Measurements from ENCODE around the gene ENPP5.

The ENPP5 gene, protein sequence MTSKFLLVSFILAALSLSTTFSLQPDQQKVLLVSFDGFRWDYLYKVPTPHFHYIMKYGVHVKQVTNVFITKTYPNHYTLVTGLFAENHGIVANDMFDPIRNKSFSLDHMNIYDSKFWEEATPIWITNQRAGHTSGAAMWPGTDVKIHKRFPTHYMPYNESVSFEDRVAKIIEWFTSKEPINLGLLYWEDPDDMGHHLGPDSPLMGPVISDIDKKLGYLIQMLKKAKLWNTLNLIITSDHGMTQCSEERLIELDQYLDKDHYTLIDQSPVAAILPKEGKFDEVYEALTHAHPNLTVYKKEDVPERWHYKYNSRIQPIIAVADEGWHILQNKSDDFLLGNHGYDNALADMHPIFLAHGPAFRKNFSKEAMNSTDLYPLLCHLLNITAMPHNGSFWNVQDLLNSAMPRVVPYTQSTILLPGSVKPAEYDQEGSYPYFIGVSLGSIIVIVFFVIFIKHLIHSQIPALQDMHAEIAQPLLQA

DNA sequence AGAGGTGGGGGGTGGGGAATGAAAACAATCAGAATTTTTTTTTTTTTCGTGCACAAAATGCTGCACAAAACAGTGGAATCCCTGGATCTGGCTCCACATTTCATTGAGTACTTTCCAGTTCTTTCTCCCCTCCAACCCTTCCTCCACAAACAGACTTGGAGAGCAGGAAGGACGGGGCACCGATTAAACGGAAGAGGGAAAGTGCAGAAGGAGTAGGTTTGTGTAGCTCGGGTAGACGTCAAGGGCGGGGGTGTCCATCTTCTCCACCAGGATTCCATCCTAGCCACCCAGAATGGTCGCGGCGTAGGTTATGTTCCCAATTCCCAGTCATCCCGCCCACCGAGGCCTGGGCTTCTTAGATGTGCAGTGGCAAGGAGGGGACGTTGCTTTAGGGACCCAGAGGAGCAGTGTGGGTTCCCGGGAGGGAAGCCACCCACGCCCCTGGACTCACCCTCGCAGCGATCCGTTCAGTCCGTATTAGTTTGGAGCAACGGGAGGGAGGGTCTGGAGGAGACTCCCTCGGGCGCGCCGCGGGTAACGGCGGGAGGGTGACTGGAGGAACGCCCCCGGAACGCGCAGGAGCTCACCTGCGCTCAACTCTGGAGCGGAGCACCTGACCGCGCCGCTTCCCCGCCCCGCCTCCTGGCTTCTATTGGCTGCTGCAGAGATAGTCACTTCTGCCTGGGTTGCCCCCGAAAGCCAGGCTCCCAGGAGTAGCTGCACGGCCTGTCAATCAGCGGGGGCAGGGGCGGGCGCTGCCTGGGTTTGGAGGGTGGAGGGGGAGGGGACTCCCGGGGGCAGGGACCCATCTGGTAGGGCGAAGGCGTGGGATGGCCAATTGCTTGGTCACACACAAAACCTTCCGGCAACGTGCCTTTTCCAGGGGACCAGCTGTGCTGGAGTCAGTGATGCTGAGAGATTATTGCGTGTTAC lies at the start of gene ENPP5:
TSS of gene ENPP5 (minus strand) at position 624 of the 933 bp plus-strand sequence. CDS start 2,718 bp downstream, outside the sequence.
- peak; percentile 30 to 54 for DNase-seq (ENCODE audit: low read depth in 2 of 2)

DNA sequence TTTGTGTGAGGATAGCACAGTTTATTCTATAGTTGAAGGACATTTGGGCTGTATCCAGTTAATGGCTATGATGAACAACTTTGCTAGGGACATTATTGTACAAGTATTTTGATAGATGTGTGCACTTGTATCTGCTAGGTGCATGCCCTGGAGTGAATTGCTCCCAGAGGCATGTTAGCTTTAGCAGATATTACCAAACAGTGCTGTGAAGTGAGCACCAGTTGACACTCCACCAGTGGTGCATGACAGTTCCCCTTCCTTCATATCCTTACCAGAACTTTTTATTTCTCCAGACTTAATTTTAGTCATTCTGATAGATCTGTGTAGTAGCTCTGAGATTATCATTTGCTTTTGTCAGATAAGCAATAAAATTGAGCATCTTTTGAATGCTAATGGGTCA lies 48.9 kb upstream of the ENPP5 start:
- DNase-seq (ENCODE audit: low read depth in 2 of 2), result no peak

DNA sequence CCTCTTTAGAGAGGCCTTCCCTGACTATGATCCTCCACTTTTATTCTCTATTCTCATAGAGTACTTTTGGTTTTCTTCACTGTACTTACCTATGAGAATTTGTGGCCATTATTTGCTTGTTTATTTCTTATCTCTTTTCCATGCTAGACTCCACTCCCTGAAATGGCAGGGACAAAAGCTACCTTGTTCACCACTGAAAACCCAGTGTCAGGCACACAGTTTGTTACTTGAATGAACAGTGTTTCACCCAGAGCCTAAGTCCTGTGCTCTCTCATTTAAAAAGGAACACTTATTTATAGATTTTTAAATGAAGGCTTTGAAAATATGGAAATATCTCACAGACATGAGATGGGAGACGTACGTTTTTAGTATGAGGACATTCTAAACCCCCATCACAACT lies 47.7 kb upstream of the ENPP5 start:
- DNase-seq (ENCODE audit: low read depth in 2 of 2), result no peak

GRCh38 chr6:46217671-46218131 lies 46.9 kb upstream of the ENPP5 start:
- no peak for DNase-seq (ENCODE audit: low read depth in 2 of 2)

DNA sequence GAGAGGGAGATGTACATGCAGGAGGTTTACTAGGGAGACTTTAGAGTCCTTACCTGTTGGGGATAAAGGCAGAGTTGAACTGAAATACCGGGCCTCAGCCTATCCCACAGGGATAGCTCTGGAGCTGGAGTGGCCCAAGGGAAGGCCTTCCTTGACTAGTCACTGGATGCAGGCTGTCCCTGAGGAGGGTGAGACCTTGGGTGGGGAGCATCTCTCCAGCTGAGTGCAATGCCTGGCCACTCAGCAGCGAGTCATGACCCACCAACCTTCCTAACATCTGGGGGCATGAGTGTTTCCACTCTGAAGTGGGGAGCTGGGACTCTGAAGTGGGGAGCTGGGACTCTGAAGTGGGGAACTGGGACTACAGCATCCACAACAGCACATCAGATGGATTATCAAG lies 46.1 kb upstream of the ENPP5 start:
- no peak for DNase-seq (ENCODE audit: low read depth in 2 of 2)

- DNase-seq (ENCODE audit: low read depth in 2 of 2), result no peak
These were observed 45.0 kb upstream of the ENPP5 start for GRCh38 chr6:46215777-46216176.

DNA sequence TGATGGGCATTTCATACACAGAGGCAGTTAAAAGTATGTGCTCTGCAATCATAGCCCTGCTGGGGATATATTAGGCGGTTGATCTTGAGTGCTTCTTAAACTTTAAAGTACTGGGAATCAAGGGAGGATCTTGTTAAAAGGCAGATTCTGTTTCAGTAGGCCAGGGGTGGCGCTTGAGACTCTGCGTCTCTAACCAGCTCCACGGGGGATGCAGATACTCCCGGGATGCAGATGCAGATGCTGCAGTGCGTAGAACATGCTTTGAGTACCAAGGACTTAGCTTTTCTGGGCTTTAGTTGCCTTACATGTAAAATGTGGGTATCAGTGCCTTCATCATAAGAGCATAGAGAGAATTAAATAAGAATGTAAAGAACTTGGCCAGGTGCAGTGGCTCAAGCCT lies 44.4 kb upstream of the ENPP5 start:
- no peak for DNase-seq (ENCODE audit: low read depth in 2 of 2)

- DNase-seq (ENCODE audit: low read depth in 2 of 2), result no peak
These were observed 41.1 kb upstream of the ENPP5 start for GRCh38 chr6:46211917-46212316.

DNA sequence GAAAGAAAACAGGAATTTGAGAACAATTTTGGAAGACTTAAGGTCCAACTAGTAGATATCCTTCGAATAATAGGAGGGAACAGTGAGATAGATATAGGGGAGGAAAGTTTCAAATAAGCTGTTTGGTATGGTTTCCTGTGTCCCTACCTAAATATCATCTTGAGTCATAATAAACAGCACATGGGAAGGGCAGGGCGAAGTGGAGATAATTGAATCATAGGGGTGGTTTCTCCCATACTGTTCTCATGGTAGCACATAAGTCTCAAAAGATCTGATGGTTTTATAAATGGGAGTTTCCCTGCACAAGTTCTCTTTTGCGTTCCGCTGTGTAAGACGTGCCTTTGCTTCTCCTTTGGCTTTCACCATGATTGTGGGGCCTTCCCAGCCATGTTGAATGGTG lies 39.5 kb upstream of the ENPP5 start:
- no peak for DNase-seq (ENCODE audit: low read depth in 2 of 2)

- DNase-seq (ENCODE audit: low read depth in 2 of 2), result no peak
These were observed 37.5 kb upstream of the ENPP5 start for GRCh38 chr6:46208303-46208702.

GRCh38 chr6:46207174-46207573 lies 36.4 kb upstream of the ENPP5 start:
- DNase-seq (ENCODE audit: low read depth in 2 of 2), result no peak

GRCh38 chr6:46204880-46205650 lies 34.3 kb upstream of the ENPP5 start:
- no peak for DNase-seq (ENCODE audit: low read depth in 2 of 2)

DNA sequence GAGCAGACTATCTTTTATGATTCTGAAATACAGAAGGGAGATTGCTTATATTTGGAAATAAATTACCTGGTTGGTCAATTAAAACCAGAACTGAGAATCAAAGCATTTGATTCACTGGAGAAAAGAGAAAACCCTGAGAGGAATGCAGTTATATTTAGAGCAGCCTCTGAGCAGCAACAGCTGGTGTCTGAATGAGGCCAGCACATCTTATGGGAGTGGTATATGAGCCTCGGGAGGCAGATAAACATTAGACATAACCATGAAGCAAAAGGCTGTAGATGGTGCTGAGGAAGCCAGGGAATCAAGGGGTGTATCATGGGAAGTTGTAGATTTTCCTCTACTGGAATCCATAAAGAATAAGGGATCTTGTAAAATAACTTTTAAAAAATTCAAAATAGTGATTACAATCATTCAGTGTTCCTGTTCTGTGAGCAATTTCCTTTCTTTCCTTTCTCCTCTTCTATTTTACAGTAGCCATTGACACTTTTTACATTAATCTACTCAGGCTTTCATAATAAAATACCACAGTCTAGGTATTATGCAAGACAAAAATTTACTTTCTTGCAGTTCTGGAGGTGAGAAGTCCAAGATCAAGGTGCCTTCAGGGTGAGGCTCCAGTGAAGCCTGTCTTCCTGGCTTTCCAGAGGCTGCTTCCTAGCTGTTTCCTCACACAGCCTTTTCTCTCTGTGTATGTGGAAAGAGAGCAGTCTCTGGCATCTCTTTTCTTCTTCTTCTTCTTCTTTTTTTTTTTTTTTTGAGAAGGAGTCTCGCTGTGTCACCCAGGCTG lies 32.8 kb upstream of the ENPP5 start:
- DNase-seq (ENCODE audit: low read depth in 2 of 2), result no peak

- DNase-seq (ENCODE audit: low read depth in 2 of 2), result no peak
These were observed 30.9 kb upstream of the ENPP5 start for GRCh38 chr6:46201702-46202101.

DNA sequence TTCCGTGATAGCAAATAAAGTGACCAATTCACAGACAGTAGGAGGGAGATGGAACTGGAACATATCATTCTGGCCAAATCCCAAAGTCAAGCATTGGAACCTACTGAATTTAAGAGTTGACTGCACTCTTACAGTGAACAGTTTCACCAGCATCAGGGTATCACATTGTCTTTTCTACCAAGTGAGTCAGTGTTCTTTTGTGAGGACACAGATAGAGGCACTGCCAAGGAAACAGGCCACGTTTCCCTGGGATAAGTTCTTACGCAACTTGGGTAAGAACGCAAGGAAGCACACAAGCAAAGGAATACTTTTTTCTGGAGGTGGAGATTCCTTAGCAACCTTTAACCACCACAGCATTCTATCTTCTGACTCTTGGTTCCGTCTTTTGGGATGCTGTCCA lies 28.6 kb upstream of the ENPP5 start:
- DNase-seq (ENCODE audit: low read depth in 2 of 2), result no peak

DNA sequence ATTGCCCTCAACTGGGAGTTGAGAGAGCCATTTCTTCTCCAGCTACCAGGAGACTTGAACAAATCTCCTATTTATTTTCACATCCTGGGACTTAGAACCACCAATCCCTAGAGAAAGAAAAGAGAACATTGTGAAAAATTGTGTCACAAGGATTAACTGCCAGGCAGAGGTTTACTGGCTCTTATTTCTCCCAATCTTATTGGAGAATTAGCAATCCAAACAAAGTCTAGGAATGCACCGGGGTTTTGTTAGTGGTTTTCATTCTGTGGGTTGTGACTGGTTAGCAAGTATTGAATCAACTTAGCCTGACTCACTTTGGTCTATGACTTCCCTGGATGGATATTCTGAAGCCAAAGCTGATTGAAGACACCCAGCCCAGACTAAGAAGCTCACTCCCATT lies 21.2 kb upstream of the ENPP5 start:
- no peak for DNase-seq (ENCODE audit: low read depth in 2 of 2)

DNA sequence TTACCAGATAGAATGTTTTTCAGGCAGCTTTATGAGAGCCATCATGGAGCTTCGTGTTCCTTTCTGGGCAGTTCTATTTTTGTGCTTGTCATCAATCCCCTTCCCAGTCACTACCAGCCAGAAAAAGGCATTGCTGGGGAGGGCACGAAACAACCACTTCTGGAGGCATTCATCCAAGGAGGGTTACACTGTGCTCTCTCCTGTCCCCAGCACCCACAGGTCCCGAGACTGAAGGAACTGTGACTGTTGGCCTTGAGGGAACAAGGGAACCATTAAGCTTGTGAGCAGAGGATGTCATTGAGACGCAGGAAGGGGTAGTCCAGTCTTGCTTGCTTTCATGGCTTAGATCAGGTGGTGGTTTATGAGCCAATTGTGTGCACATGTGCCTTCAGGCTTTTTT lies 20.1 kb upstream of the ENPP5 start:
- no peak for DNase-seq (ENCODE audit: low read depth in 2 of 2)

DNA sequence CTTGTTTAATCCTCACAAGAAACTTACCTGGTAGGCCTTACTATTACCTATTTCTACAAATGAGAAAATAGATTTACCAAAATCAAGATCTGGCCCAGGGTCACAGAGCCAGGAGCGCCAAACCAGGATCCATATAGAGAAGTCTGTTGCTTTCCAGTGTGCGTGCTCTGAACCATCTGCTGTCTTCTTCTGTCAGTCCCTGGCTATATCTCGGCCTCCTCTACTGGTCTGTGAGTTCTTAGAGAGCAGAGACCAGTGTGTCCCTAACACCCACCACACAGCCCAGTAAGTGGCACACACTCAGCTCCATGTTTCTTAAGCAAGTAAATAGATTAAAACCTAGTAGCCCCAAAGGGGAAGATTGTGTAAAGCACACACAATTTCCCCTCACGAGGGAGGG lies 18.9 kb upstream of the ENPP5 start:
- no peak for DNase-seq (ENCODE audit: low read depth in 2 of 2)

DNA sequence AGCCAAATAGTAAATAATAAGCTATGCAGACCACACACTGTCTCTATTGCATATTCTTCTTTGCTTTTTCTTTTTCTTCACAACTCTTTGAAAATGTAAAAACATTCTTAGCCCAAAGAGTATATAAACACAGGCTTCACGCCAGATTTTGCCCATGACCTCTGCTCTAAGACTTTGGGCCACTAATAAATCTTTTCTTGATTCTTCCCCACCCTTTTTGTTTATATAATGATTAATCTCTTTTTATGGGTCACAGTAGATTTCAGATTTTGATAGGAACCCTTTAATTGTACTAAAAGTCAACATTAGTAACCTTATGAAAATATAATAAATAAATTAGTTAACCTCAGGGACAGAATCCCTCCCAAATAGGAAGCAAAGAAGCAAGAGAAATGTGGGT lies 15.8 kb upstream of the ENPP5 start:
- DNase-seq (ENCODE audit: low read depth in 2 of 2), result no peak

- no peak for DNase-seq (ENCODE audit: low read depth in 2 of 2)
These were observed 13.3 kb upstream of the ENPP5 start for GRCh38 chr6:46184114-46184513.

DNA sequence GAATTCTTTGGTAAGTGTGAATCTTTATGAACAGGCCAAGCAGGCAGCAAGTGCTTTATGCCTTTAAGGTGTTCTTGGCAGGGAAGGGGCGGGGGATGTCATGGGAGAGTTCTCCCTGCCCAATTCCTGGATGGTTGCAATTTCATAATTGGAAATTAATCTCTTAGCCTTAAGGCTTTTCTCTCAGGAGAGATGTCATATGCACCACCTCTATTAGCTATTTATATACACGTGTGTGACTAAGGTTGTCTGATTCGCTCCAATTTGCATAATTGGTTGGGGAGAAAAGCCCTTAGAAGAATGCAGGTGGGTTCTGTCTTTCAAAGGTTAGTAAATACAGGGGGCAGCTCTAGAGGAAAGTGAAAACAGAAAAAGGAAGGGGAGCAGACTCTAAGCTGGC lies 5.2 kb upstream of the ENPP5 start:
- DNase-seq (ENCODE audit: low read depth in 2 of 2), result no peak

All from stimulated activated CD4-positive, alpha-beta T cell treated with anti-CD3 and anti-CD28 coated beads, Interleukin-15, amount 100 ng/mL, for 48 hours (primary cell).